ENCODE data around the gene RAB31.

RAB31 gene

DNA sequence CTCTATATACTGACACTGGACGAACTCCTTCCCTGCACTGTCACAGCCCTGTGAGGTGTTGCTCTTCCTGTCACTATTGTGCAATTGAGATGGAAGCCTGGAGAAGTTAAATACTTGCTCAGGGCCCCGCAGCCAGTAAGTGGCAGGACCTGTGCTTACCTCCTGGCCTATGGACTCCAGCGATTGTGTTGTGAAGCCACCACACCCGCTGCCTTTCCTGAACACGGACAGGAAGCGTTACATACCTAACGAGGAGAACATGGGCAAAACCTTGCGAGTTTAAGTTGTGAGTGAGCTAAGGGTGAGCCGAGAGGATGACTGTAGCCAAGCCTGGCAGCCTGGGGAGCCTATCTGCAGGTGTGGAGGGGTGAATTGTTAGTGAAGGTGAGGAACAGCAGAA is 26.1 kb downstream of the RAB31 start:
- H3K36me3 Mint-ChIP-seq (ENCODE audit: low read depth), result no peaks in the 10 kb centered on the region
- no peaks in the 10 kb centered on the region for H3K9me3 Mint-ChIP-seq
- H3K4me1 Mint-ChIP-seq (ENCODE audit: low read depth), result peaks cover 11% of the 10 kb centered on the region
- H3K4me3 Mint-ChIP-seq, result no peak overlapping the region
- H3K27ac Mint-ChIP-seq, result no peak overlapping the region
- peaks cover 11% of the 10 kb centered on the region for H3K27me3 Mint-ChIP-seq (ENCODE audit: low read depth)

DNA sequence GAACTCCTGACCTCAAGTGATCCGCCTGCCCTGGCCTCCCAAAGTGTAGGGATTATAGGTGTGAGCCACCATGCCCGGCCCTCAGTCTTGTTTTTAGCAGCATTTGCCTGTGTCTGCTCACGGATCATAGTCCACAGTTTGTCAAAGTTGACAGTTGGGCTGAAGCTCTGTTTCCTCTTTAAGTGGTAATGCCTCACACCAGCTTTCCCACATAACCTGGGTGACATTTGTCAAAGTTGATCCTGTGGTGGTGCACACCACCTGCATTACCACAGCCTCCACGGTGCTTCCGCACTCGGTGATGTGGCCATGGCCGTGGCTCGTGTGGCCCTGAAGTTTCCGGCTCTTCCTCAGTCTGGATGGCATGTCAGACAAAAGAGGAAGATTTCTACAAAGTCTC is 27.1 kb downstream of the RAB31 start:
- H3K9me3 Mint-ChIP-seq, result no peaks in the 10 kb centered on the region
- no peak overlapping the region for H3K4me3 Mint-ChIP-seq
- no peaks in the 10 kb centered on the region for H3K36me3 Mint-ChIP-seq (ENCODE audit: low read depth)
- H3K27me3 Mint-ChIP-seq (ENCODE audit: low read depth), result peaks cover 10% of the 10 kb centered on the region
- H3K4me1 Mint-ChIP-seq (ENCODE audit: low read depth), result peaks cover 11% of the 10 kb centered on the region
- H3K27ac Mint-ChIP-seq, result no peak overlapping the region

DNA sequence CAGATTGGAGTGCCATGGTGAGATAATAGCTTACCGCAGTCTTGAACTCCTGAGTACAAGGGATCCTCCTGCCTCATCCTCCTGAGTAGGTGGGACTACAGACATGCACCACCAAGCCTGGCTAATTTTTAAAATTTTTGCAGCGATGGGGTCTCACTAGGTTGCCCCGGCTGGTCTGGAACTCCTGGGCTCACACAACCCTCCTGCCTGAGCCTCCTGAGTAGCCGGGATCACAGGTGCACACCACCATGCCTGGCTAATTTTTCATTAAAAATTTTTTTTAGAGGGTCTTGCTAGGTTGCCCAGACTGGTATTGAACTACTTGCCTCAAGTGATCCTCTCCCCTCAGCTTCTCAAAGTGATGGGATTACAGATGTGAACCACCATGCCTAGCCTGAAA is 27.8 kb downstream of the RAB31 start:
- no peaks in the 10 kb centered on the region for H3K36me3 Mint-ChIP-seq (ENCODE audit: low read depth)
- H3K4me3 Mint-ChIP-seq, result no peak overlapping the region
- peaks cover 11% of the 10 kb centered on the region for H3K4me1 Mint-ChIP-seq (ENCODE audit: low read depth)
- H3K9me3 Mint-ChIP-seq, result no peaks in the 10 kb centered on the region
- peaks cover 4% of the 10 kb centered on the region for H3K27me3 Mint-ChIP-seq (ENCODE audit: low read depth)
- H3K27ac Mint-ChIP-seq, result no peak overlapping the region

DNA sequence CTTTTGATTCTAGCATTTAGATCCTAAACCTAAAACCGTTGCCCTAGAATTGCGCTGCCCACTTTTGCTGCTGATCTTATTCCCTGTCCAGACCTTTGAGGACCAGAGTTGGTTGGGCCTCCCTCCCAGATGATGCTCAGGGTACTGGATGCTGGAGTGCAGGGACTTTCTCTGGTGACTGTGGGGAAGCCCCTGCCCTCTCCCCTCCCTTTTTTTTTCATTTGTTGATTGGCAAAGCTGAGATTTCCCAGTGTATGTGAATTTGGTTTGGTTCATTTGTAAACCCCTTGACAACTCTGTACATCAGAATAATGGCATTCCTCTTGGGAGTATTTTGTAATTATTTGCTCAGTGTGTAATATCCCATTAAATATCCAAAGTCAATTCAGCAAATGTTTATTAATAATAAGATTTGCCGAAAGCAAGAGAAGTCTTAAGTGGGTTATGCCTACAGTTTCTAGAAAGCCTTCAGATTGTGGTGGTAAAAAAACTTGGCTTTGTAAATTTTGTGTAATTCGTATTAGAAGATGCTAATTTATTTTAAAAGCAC is 28.3 kb downstream of the RAB31 start:
- Mint-ChIP-seq H3K4me3 (no peak overlapping the region), H3K27ac (no peak overlapping the region), H3K9me3 (no peaks in the 10 kb centered on the region), H3K36me3 (ENCODE audit: low read depth) (no peaks in the 10 kb centered on the region), H3K27me3 (ENCODE audit: low read depth) (no peaks in the 10 kb centered on the region), H3K4me1 (ENCODE audit: low read depth) (peaks cover 11% of the 10 kb centered on the region)

DNA sequence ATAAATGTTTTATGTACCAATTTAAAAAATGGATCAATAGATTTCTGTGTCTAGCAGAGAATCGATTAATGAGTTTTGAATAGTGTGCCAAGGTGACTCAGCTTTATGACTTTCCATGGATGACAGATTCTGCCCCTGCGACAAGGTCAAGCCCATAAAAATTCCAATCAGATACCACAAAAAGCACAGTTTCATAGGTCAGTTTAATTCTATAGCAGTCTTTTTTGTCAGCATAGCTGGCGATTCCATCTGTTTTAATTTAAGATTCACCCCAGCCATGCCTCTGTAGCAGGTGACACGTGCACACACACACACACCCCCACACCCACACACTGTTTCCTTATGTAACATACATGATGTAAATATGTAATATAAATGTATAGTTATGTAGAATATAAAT is 28.9 kb downstream of the RAB31 start:
- H3K4me3 Mint-ChIP-seq, result no peak overlapping the region

DNA sequence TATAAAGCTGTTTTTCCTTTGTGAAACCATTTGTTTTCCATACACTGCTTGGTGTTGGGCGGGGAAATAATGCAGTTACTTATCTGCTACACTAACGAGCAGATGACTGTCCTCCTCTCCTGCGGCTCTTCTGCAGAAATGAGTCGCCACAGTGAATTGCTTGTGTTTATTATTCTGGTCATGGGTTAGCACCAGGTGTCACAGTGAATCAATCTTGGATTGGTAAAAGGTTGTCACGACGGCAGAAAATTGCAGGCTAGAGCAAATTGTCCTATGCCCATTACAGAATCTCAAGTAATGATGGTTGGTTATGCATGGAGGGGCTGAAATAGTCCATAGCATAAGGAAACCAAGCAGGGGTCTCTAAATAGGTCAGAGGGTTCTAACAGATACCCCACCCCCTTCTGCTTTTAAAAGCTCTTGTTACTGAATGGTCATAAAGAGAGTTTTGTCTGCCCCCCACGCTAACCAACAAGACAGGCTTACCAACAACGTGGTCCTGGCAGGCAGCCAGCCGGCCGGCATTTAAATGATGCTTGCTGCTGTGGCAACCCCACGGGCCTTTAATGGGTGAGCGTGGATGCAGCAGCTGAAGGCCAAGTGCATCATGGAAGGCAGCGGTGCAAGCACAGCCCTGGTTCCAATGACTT is 29.5 kb downstream of the RAB31 start:
- H3K4me3 Mint-ChIP-seq, result no peak overlapping the region
- no peaks in the 10 kb centered on the region for H3K9me3 Mint-ChIP-seq
- H3K4me1 Mint-ChIP-seq (ENCODE audit: low read depth), result peaks cover 11% of the 10 kb centered on the region
- no peaks in the 10 kb centered on the region for H3K36me3 Mint-ChIP-seq (ENCODE audit: low read depth)
- H3K27me3 Mint-ChIP-seq (ENCODE audit: low read depth), result peaks cover 7% of the 10 kb centered on the region
- no peak overlapping the region for H3K27ac Mint-ChIP-seq

More for the DNA sequence above, 28.9 kb downstream of the RAB31 start:
- no peaks in the 10 kb centered on the region for H3K9me3 Mint-ChIP-seq
- peaks cover 11% of the 10 kb centered on the region for H3K4me1 Mint-ChIP-seq (ENCODE audit: low read depth)
- H3K36me3 Mint-ChIP-seq (ENCODE audit: low read depth), result no peaks in the 10 kb centered on the region
- no peak overlapping the region for H3K27ac Mint-ChIP-seq
- peaks cover 2% of the 10 kb centered on the region for H3K27me3 Mint-ChIP-seq (ENCODE audit: low read depth)

DNA sequence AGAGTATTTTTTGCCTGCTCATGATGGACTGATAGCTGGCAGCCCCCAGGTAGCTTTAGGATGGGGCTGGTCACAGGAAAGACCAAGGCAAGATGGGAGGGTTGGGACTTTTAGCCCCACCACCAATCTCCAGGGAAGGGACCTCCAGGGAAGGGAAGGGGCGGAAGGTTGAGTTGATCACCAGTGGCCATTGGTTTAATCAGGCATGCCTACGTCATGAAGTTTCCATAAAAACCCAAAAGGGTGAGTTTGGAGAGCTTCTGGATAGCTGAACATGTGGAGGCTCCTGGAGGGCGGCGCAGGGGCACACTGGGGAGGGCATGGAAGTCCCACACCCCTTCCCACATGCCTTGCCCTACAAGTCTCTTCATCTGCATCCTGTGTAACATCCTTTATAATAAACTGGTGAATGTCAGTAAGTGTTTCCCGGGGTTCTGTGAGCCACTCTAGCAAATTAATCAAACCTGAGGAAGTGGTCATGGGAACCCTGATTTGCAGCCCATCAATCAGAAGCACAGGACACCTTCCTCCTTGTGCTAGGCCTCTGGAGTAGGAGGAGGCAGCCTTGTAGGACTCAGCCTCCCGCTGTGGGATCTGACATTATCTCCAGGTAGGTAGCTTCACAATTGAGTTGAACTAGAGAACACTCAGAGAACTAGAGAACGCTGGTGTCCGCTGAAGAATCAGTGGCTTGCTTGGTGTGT is 30.3 kb downstream of the RAB31 start:
- peaks cover 10% of the 10 kb centered on the region for H3K27me3 Mint-ChIP-seq (ENCODE audit: low read depth)
- H3K27ac Mint-ChIP-seq, result no peak overlapping the region
- H3K4me1 Mint-ChIP-seq (ENCODE audit: low read depth), result peaks cover 11% of the 10 kb centered on the region
- H3K4me3 Mint-ChIP-seq, result no peak overlapping the region
- no peaks in the 10 kb centered on the region for H3K9me3 Mint-ChIP-seq
- no peaks in the 10 kb centered on the region for H3K36me3 Mint-ChIP-seq (ENCODE audit: low read depth)

DNA sequence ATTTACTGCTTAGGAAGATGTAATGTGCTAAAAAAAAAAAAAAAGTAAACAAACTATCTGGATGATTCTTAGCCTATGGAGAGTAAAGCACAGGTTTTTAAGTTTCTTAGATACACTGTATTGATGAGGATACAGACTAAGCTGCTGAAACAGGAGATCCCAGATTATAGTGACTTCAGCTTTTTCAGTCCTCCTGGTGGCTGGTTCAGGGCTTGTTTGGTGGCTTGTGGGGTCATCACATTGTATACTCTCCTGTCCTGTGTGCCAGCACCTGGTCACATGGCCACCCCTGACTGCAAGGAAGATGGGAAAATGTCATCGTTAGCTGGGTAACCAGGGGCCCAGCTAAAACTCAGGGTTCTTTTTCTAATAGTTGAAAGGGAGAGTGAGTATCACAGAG is 31.4 kb downstream of the RAB31 start:
- H3K27ac Mint-ChIP-seq, result no peak overlapping the region
- no peaks in the 10 kb centered on the region for H3K9me3 Mint-ChIP-seq
- no peak overlapping the region for H3K4me3 Mint-ChIP-seq
- H3K27me3 Mint-ChIP-seq (ENCODE audit: low read depth), result peaks cover 15% of the 10 kb centered on the region
- peaks cover 7% of the 10 kb centered on the region for H3K4me1 Mint-ChIP-seq (ENCODE audit: low read depth)
- H3K36me3 Mint-ChIP-seq (ENCODE audit: low read depth), result no peaks in the 10 kb centered on the region

DNA sequence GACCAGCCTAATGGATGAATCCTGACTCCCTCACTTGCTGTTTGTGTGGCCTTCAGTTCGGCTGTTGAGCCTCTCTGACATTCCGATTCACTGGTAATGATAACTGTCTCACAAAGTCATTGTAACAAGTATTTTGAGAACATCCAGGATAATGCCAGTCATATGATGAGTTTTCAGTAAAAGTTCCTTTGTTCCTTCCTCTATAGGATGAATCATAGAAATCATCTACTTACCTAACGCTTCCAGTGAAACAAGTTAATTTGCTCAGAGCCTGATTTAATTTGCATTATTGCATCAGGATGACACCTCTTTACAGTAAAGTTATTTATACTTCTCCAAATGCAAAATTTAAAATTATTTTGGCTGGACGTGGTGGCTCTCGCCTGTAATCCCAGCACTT is 32.0 kb downstream of the RAB31 start:
- no peaks in the 10 kb centered on the region for H3K36me3 Mint-ChIP-seq (ENCODE audit: low read depth)
- H3K4me1 Mint-ChIP-seq (ENCODE audit: low read depth), result peaks cover 3% of the 10 kb centered on the region
- H3K27ac Mint-ChIP-seq, result no peak overlapping the region

DNA sequence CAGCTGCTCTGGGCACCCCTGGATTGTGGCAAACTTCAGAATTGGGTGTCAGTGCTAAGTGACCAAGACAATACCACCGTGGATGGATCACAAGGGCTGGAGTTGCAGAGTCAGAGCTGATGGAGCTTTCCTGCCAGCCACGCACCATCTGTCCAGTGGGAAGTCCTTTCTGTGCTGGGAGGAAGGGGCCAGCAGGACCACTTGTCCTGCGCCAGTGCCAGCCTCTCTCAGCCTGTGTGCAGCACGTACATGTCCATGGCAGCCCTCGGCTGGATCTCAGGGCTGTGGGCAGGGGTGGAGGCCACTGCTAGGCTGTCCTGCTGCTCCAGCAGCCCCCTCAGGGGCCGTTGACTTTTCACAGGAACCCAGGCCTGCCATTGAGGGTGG is 33.3 kb downstream of the RAB31 start:
- H3K9me3 Mint-ChIP-seq, result no peaks in the 10 kb centered on the region
- H3K27ac Mint-ChIP-seq, result no peak overlapping the region
- H3K36me3 Mint-ChIP-seq (ENCODE audit: low read depth), result no peaks in the 10 kb centered on the region
- no peaks in the 10 kb centered on the region for H3K4me1 Mint-ChIP-seq (ENCODE audit: low read depth)
- no peak overlapping the region for H3K4me3 Mint-ChIP-seq
- H3K27me3 Mint-ChIP-seq (ENCODE audit: low read depth), result peaks cover 31% of the 10 kb centered on the region

More for the DNA sequence above, 32.0 kb downstream of the RAB31 start:
- Mint-ChIP-seq H3K27me3 (ENCODE audit: low read depth) (peaks cover 21% of the 10 kb centered on the region), H3K4me3 (no peak overlapping the region), H3K9me3 (no peaks in the 10 kb centered on the region)

DNA sequence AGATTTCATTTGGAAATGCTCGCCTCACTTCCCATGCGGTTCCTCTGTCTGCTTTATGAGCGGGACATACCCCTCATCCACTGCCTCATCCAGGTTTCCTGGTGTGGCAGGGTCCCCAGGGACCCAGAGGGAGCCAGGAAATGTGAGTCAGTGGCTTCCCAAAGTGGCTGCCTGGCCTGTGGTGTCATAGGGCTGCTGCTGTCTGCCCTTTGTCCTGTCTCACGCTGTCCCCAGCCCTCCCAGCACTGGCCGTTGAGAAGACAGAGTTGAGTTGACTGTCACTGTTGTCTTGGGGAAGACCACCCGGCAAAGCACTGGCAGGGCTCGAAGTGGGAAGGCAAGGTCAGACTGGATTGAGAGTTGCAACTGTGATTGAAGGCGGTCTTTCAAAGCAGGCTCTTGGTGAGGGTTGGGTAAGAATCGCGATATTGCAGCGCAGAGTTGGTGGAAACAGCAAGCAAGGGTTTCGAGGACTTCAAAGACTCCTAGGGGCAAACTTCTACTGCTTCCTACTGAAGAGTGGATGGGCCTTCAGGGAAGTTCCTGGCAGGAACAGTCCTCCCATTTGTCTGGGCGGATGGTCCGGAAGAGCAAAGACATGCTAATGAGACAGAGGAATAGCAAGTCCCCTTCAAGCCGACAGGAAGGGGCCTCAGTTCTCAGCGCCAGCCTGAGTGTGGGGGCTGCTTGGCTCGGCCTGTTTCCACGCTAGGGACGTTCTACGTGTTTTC is 33.9 kb downstream of the RAB31 start:
- Mint-ChIP-seq H3K4me3 (no peak overlapping the region), H3K27ac (no peak overlapping the region), H3K36me3 (ENCODE audit: low read depth) (no peaks in the 10 kb centered on the region), H3K27me3 (ENCODE audit: low read depth) (peaks cover 35% of the 10 kb centered on the region), H3K4me1 (ENCODE audit: low read depth) (no peaks in the 10 kb centered on the region), H3K9me3 (no peaks in the 10 kb centered on the region)

DNA sequence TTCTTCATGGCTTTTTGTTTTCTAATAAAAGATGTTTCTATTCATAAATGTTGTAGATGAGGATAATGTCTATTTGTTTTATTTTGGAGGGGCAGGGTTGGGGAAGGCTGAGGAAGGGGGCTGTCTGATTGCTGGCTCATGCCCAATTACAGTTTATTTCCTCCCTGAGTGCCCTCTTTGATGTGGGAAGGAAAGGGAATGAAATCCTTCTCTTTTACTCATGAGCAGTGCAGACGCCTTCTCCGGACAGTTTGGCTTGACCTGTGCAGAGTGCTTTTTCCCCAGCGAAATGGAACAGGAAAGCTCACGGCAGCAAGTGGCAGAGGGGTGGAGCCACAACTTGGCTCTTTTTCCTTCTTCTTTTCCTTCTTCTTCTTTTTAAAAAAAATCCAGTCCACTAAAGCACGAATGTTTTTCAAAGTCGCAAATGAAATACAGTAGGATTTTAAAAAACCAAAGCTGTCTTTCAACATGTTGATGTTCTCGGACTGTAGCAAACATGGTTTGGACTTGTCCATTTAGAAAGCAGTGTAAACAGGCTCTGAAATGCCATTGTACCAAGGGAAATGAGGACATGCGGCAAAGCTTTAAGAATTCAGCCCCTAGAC is 34.5 kb downstream of the RAB31 start:
- Mint-ChIP-seq H3K9me3 (no peaks in the 10 kb centered on the region), H3K36me3 (ENCODE audit: low read depth) (no peaks in the 10 kb centered on the region), H3K4me3 (no peak overlapping the region), H3K27me3 (ENCODE audit: low read depth) (peaks cover 37% of the 10 kb centered on the region), H3K4me1 (ENCODE audit: low read depth) (no peaks in the 10 kb centered on the region), H3K27ac (no peak overlapping the region)

DNA sequence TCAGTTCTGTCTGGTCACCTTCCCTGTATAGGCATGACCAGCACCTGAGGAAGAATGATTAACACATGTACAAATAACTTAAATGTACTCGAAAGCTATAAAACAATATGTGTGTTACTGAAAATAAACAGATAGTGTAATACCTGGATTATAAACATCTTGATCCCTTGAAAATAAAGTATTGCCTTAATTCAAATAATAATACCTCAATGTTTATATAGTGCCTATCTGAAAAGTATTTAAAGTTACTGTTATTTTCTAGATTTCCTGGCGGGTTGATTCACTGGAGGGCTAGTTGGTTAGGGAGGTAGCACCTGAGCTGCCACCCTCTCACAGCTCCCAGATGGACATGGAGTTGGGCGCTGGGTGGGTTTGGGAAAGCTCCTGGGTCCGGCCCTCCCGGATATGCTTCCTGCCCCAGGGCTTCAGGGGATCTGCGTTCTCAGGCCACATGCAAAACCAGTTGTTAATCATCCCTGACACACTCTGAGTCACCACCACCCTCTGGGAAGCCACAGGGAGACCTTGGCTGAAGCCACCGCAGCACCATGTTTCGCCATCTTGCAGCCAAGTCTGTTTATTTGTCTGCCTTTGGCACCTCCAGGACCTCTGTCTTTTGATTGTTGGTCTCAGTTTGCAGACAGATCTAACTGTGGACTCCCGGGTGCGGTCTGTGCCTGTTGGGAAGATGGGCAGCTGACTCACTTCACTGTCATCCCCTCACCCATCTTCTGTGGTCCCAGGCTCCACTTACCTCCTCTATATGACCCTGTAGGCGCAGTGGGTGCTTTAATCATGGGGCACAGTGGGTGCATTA is 35.3 kb downstream of the RAB31 start:
- H3K4me1 Mint-ChIP-seq (ENCODE audit: low read depth), result no peaks in the 10 kb centered on the region
- H3K4me3 Mint-ChIP-seq, result no peak overlapping the region
- H3K27ac Mint-ChIP-seq, result no peak overlapping the region
- no peaks in the 10 kb centered on the region for H3K36me3 Mint-ChIP-seq (ENCODE audit: low read depth)
- H3K27me3 Mint-ChIP-seq (ENCODE audit: low read depth), result peaks cover 37% of the 10 kb centered on the region
- H3K9me3 Mint-ChIP-seq, result no peaks in the 10 kb centered on the region

DNA sequence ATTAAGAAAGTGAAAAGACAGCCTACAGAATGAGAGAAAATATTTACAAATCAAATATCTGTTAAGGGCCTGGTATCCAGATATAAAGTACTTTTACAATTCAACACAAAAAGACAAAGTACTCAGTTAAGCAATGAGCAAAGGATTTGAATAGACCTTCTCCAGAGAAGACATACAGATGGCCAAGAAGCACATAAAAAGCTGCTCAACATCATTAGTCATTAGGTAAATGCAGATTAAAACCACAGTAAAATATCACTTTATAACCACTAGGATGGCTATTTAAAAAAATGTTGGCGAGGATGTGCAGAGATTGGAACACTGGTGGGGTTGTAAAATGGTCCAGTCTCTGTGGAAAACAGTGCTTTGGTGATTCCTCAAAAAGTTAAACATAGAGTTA is 38.9 kb downstream of the RAB31 start:
- Mint-ChIP-seq H3K4me1 (ENCODE audit: low read depth) (no peaks in the 10 kb centered on the region), H3K36me3 (ENCODE audit: low read depth) (no peaks in the 10 kb centered on the region), H3K27me3 (ENCODE audit: low read depth) (peaks cover 39% of the 10 kb centered on the region), H3K4me3 (no peak overlapping the region), H3K27ac (no peak overlapping the region), H3K9me3 (no peaks in the 10 kb centered on the region)

All from T-helper 1 cell treated with Interleukin-12 subunit alpha and Interleukin-12 subunit beta and Interleukin-4 antibody, amounts not matched to agents 30 μg/mL and 1 μg/mL, for 36 hours (primary cell).